Caco-2 (cell line): ENCODE measurements around the gene LMNB1. TPM values are rescaled to one million over a fixed set of nuclear protein-coding genes. Genes with fewer than 3 reads are reported as not detected.
"Not testable (repeated sequence)": the region's sequence is repeated elsewhere in the genome, so short reads cannot be mapped to it uniquely, and the experiment has no call there.

ENCODE experiments used
- BruUV-seq: library from RNA; stranded (reverse); fragments of 400-500 nt; replicated peaks from 2 replicates; lab custom pipeline; 2021; lab: Mats Ljungman, UMichigan
- CTCF ChIA-PET: fragments of 300-600 bp; sonication (Branson Sonifier 250); formaldehyde crosslinking; loops from one replicate; lab custom pipeline; 2022; ENCODE audit warnings: antibody characterized with exemption; lab: Charles Lee
- POLR2A ChIA-PET: fragments of 300-600 bp; sonication (Branson Sonifier 250); formaldehyde crosslinking; loops from one replicate; lab custom pipeline; 2022; ENCODE audit warnings: antibody characterized with exemption; lab: Charles Lee
- DNase-seq, 2 experiments: peaks; one replicate each; pipeline versions ENCODE4 v3.0.0 to v3.0.0-alpha.2; 2020 to 2022
- H3K27me3 ChIP-seq: replicated peaks from 2 replicates; pipeline ENCODE4 v1.6.0; 2011; ENCODE audit warnings: low read length; ENCODE audit not compliant: control insufficient read depth, insufficient read depth
- H3K36me3 ChIP-seq: 2 replicates; pipeline ENCODE4 v1.5.1; 2011; ENCODE audit warnings: low read length; ENCODE audit not compliant: control insufficient read depth, insufficient read depth
- H3K4me1 ChIP-seq: fragments of 250-450 bp; sonication (Bioruptor Pico); 2 replicates; pipeline ENCODE4 v1.5.1; 2020; ENCODE audit warnings: mild to moderate bottlenecking
- H3K4me3 ChIP-seq: 2 replicates; pipeline ENCODE4 v1.5.1; 2011; ENCODE audit warnings: low read depth, mild to moderate bottlenecking, control low read depth, low read length
- H3K9me3 ChIP-seq: fragments of 250-450 bp; sonication (Bioruptor Pico); 2 replicates; pipeline ENCODE4 v1.5.1; 2020; ENCODE audit warnings: mild to moderate bottlenecking, moderate library complexity
- H3K27ac Mint-ChIP-seq: one replicate; pipeline ENCODE4 v1.8.0; 2022; ENCODE audit warnings: mixed read lengths; ENCODE audit not compliant: unreplicated experiment
- H3K27me3 Mint-ChIP-seq: one replicate; pipeline ENCODE4 v1.8.0; 2022; ENCODE audit warnings: mixed read lengths; ENCODE audit not compliant: insufficient read depth, unreplicated experiment
- H3K36me3 Mint-ChIP-seq: one replicate; pipeline ENCODE4 v1.8.0; 2022; ENCODE audit warnings: mild to moderate bottlenecking, mixed read lengths; ENCODE audit not compliant: insufficient read depth, unreplicated experiment
- H3K4me1 Mint-ChIP-seq: one replicate; pipeline ENCODE4 v1.8.0; 2022; ENCODE audit warnings: low read depth, mixed read lengths; ENCODE audit not compliant: unreplicated experiment
- H3K4me3 Mint-ChIP-seq: one replicate; pipeline ENCODE4 v1.8.0; 2022; ENCODE audit warnings: mild to moderate bottlenecking, moderate library complexity, mixed read lengths; ENCODE audit not compliant: unreplicated experiment
- H3K9me3 Mint-ChIP-seq: one replicate; pipeline ENCODE4 v1.8.0; 2022; ENCODE audit warnings: mixed read lengths; ENCODE audit not compliant: unreplicated experiment
- intact Hi-C: fragments of 100-400 bp; cut with micrococcal nuclease; formaldehyde crosslinking; loops from one replicate; pipeline ENCODE4 v1.10.0; 2022; ENCODE audit not compliant: unreplicated experiment
- total RNA-seq: library from RNA; stranded (reverse); gene quantifications from 2 replicates; pipeline ENCODE4 v1.2.3, GENCODE V29; 2022
- TF ChIP-seq, protein P1 (sequence below), 2 experiments: fragments of 200-600 bp in 1 of 2; IDR thresholded peaks; 1 replicate in 1 of 2; 2 replicates in 1 of 2; pipeline versions ENCODE4 v1.5.1 to v1.8.0; 2011 to 2022; ENCODE audit warnings: antibody characterized with exemption in 1 of 2, control low read depth in 1 of 2, inconsistent platforms in 1 of 2, low read depth in 1 of 2, low read length in 1 of 2, mild to moderate bottlenecking in 1 of 2, moderate library complexity in 1 of 2; ENCODE audit not compliant: insufficient read depth in 1 of 2, severe bottlenecking in 1 of 2, unreplicated experiment in 1 of 2

The LMNB1 gene
- total RNA-seq, 1 experiment from 2014 or later, result 152 TPM

- H3K4me1 Mint-ChIP-seq, result no peaks in the 10 kb centered on the region
- no peak for DNase-seq
- H3K36me3 Mint-ChIP-seq, result peaks cover 77% of the 10 kb centered on the region
- Histone ChIP-seq H3K4me1 (no peaks in the 10 kb centered on the region), H3K36me3 (0 out of 2 replicates have a peak, but pooled peaks cover 3% of the 10 kb centered on the region), H3K27me3 (no peaks in the 10 kb centered on the region), H3K4me3 (no peak overlapping the region), H3K9me3 (no peaks in the 10 kb centered on the region)
- TF ChIP-seq, protein P1, sequence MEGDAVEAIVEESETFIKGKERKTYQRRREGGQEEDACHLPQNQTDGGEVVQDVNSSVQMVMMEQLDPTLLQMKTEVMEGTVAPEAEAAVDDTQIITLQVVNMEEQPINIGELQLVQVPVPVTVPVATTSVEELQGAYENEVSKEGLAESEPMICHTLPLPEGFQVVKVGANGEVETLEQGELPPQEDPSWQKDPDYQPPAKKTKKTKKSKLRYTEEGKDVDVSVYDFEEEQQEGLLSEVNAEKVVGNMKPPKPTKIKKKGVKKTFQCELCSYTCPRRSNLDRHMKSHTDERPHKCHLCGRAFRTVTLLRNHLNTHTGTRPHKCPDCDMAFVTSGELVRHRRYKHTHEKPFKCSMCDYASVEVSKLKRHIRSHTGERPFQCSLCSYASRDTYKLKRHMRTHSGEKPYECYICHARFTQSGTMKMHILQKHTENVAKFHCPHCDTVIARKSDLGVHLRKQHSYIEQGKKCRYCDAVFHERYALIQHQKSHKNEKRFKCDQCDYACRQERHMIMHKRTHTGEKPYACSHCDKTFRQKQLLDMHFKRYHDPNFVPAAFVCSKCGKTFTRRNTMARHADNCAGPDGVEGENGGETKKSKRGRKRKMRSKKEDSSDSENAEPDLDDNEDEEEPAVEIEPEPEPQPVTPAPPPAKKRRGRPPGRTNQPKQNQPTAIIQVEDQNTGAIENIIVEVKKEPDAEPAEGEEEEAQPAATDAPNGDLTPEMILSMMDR (IDR thresholded peaks at IDR 0.05; ENCODE audit: insufficient read depth in 1 of 2, low read depth in 1 of 2, low read length in 1 of 2, severe bottlenecking in 1 of 2, unreplicated experiment in 1 of 2), result no peak
- H3K27me3 Mint-ChIP-seq, result no peaks in the 10 kb centered on the region
- ChIA-PET CTCF (no interaction called here), POLR2A (no interaction called here)
- intact Hi-C loops, result no loop called here
- H3K4me3 Mint-ChIP-seq, result no peak overlapping the region
- BruUV-seq, result no TSS peak
- no peak overlapping the region for H3K27ac Mint-ChIP-seq
- no peaks in the 10 kb centered on the region for H3K9me3 Mint-ChIP-seq
These were observed 34.7 kb downstream of the LMNB1 start for GRCh38 chr5:126811515-126812198.

- Mint-ChIP-seq H3K4me1 (no peaks in the 10 kb centered on the region), H3K9me3 (no peaks in the 10 kb centered on the region), H3K36me3 (peaks cover 77% of the 10 kb centered on the region), H3K27ac (no peak overlapping the region), H3K4me3 (no peak overlapping the region), H3K27me3 (no peaks in the 10 kb centered on the region)
- POLR2A ChIA-PET, result no interaction called here
- Histone ChIP-seq H3K4me3 (no peak overlapping the region), H3K9me3 (no peaks in the 10 kb centered on the region), H3K4me1 (no peaks in the 10 kb centered on the region), H3K36me3 (0 out of 2 replicates have a peak, but pooled peaks cover 4% of the 10 kb centered on the region), H3K27me3 (no peaks in the 10 kb centered on the region)
- CTCF ChIA-PET, result no interaction called here
- TF ChIP-seq, protein P1 (IDR thresholded peaks at IDR 0.05; ENCODE audit: insufficient read depth in 1 of 2, low read depth in 1 of 2, low read length in 1 of 2, severe bottlenecking in 1 of 2, unreplicated experiment in 1 of 2), result no peak
- BruUV-seq, result TSS peak; percentile 10
- intact Hi-C loops, result no loop called here
- no peak for DNase-seq
These were observed 35.2 kb downstream of the LMNB1 start for GRCh38 chr5:126812199-126812570.

DNA sequence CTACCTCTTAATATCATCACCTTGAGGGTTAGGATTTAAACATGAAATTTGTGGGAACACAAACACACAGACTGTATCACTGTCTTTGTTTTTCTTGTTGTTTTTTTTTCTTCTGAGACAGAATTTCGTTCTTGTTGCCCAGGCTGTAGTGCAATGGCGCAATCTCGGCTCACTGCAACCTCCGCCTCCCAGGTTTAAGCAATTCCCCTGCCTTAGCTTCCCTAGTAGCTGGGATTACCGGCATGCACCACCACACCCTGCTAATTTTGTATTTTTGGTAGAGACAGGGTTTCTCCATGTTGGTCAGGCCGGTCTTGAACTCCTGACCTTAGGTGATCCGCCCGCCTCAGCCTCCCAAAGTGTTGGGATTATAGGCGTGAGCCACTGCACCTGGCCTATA lies 36.9 kb downstream of the LMNB1 start:
- CTCF ChIA-PET, H3K36me3 ChIP-seq, H3K4me1 Mint-ChIP-seq, BruUV-seq, H3K4me1 ChIP-seq, H3K4me3 Mint-ChIP-seq, intact Hi-C loops, H3K27me3 Mint-ChIP-seq, H3K4me3 ChIP-seq, H3K9me3 Mint-ChIP-seq, H3K27ac Mint-ChIP-seq, H3K27me3 ChIP-seq, POLR2A ChIA-PET, DNase-seq, H3K9me3 ChIP-seq: not testable (repeated sequence)
- H3K36me3 Mint-ChIP-seq, result peaks cover 76% of the 10 kb centered on the region
